Measurements from ENCODE around the gene PDGFB. TPM values are rescaled to one million over a fixed set of nuclear protein-coding genes. Genes with fewer than 3 reads are reported as not detected.
A peak's percentile ranks its signal among the peaks of the same experiment; 100 is the strongest.
"Not testable (repeated sequence)": the region's sequence is repeated elsewhere in the genome, so short reads cannot be mapped to it uniquely, and the experiment has no call there.

Gene PDGFB
- total and polyA plus RNA-seq, 5 donors, result 9.3 to 82.1 (median 15.4) TPM

GRCh38 chr22:39221999-39222686 is 22.6 kb downstream of the PDGFB start:
- H3K9me3 ChIP-seq (ENCODE audit: control insufficient read depth, low read length), result no peaks in the 10 kb centered on the region
- peak overlapping the region; percentile 43 for H3K27ac ChIP-seq (ENCODE audit: low read length)
- H3K27me3 ChIP-seq (ENCODE audit: control insufficient read depth, insufficient read depth), result no peaks in the 10 kb centered on the region
- no peak overlapping the region for H3K4me3 ChIP-seq (ENCODE audit: low read length)
- WGBS, result 90% methylated on average over 10 of the region's 10 CpGs
- intact Hi-C loops (cut with DNase I), result no loop called here
- no peak for ATAC-seq
- peaks cover 4% of the 10 kb centered on the region for H3K4me1 ChIP-seq (ENCODE audit: control insufficient read depth, insufficient read depth, low read length)
- DNase-seq, result no peak

- Histone ChIP-seq H3K4me3 (ENCODE audit: low read length) (no peak overlapping the region), H3K9me3 (ENCODE audit: control insufficient read depth, low read length) (no peaks in the 10 kb centered on the region), H3K27me3 (ENCODE audit: control insufficient read depth, insufficient read depth) (no peaks in the 10 kb centered on the region), H3K4me1 (ENCODE audit: control insufficient read depth, insufficient read depth, low read length) (peaks cover 4% of the 10 kb centered on the region), H3K27ac (ENCODE audit: low read length) (peak overlapping the region; percentile 43)
- 41% methylated on average over 9 of the region's 9 CpGs for WGBS
- intact Hi-C loops (cut with DNase I), result no loop called here
- ATAC-seq (peak; percentile 85 to 87), DNase-seq (peak in 1 of 3 donors; percentile 71)
Observed at GRCh38 chr22:39220890-39221850, 23.6 kb downstream of the PDGFB start.

GRCh38 chr22:39220450-39220849 is 24.3 kb downstream of the PDGFB start:
- H3K27me3 ChIP-seq (ENCODE audit: control insufficient read depth, insufficient read depth), result no peaks in the 10 kb centered on the region
- H3K9me3 ChIP-seq (ENCODE audit: control insufficient read depth, low read length), result no peaks in the 10 kb centered on the region
- H3K27ac ChIP-seq (ENCODE audit: low read length), result no peak overlapping the region
- intact Hi-C loops (cut with DNase I), result no loop called here
- peaks cover 4% of the 10 kb centered on the region for H3K4me1 ChIP-seq (ENCODE audit: control insufficient read depth, insufficient read depth, low read length)
- H3K4me3 ChIP-seq (ENCODE audit: low read length), result no peak overlapping the region
- no peak for DNase-seq
- WGBS, result 95% methylated on average over 8 of the region's 8 CpGs
- ATAC-seq, result no peak

GRCh38 chr22:39219071-39220039 is 25.4 kb downstream of the PDGFB start:
- ATAC-seq (no peak), DNase-seq (no peak)
- Histone ChIP-seq H3K9me3 (ENCODE audit: control insufficient read depth, low read length) (no peaks in the 10 kb centered on the region), H3K4me3 (ENCODE audit: low read length) (no peak overlapping the region), H3K27ac (ENCODE audit: low read length) (no peak overlapping the region), H3K4me1 (ENCODE audit: control insufficient read depth, insufficient read depth, low read length) (peaks cover 4% of the 10 kb centered on the region), H3K27me3 (ENCODE audit: control insufficient read depth, insufficient read depth) (no peaks in the 10 kb centered on the region)
- intact Hi-C loops (cut with DNase I), result no loop called here
- WGBS, result 64% methylated on average over 16 of the region's 16 CpGs

- H3K9me3 ChIP-seq (ENCODE audit: control insufficient read depth, low read length); H3K27ac ChIP-seq (ENCODE audit: low read length); H3K4me1 ChIP-seq (ENCODE audit: control insufficient read depth, insufficient read depth, low read length); H3K27me3 ChIP-seq (ENCODE audit: control insufficient read depth, insufficient read depth); ATAC-seq; DNase-seq; H3K4me3 ChIP-seq (ENCODE audit: low read length); intact Hi-C loops (cut with DNase I): not testable (repeated sequence)
- WGBS, result 91% methylated on average over 6 of the region's 6 CpGs
Observed at GRCh38 chr22:39218432-39218831, 26.4 kb downstream of the PDGFB start.

- 85% methylated on average over 8 of the region's 8 CpGs for WGBS
- ATAC-seq, result no peak
- no peaks in the 10 kb centered on the region for H3K9me3 ChIP-seq (ENCODE audit: control insufficient read depth, low read length)
- no peak for DNase-seq
- peaks cover 4% of the 10 kb centered on the region for H3K4me1 ChIP-seq (ENCODE audit: control insufficient read depth, insufficient read depth, low read length)
- H3K4me3 ChIP-seq (ENCODE audit: low read length), result no peak overlapping the region
- intact Hi-C loops (cut with DNase I), result no loop called here
- no peaks in the 10 kb centered on the region for H3K27me3 ChIP-seq (ENCODE audit: control insufficient read depth, insufficient read depth)
- H3K27ac ChIP-seq (ENCODE audit: low read length), result no peak overlapping the region
Observed at GRCh38 chr22:39216143-39216490, 28.7 kb downstream of the PDGFB start.

- ATAC-seq, result peak in 1 of 2 donors; percentile 26
- Histone ChIP-seq H3K27me3 (ENCODE audit: control insufficient read depth, insufficient read depth) (no peaks in the 10 kb centered on the region), H3K9me3 (ENCODE audit: control insufficient read depth, low read length) (no peaks in the 10 kb centered on the region), H3K4me3 (ENCODE audit: low read length) (no peak overlapping the region), H3K27ac (ENCODE audit: low read length) (no peak overlapping the region), H3K4me1 (ENCODE audit: control insufficient read depth, insufficient read depth, low read length) (peaks cover 2% of the 10 kb centered on the region)
- no peak for DNase-seq
- intact Hi-C loops (cut with DNase I), result no loop called here
- WGBS, result 64% methylated on average over 14 of the region's 14 CpGs
Observed at GRCh38 chr22:39215426-39216142, 29.2 kb downstream of the PDGFB start.

GRCh38 chr22:39215070-39215396 is 29.7 kb downstream of the PDGFB start:
- ATAC-seq, result no peak
- 81% methylated on average over 6 of the region's 6 CpGs for WGBS
- no peak overlapping the region for H3K27ac ChIP-seq (ENCODE audit: low read length)
- DNase-seq, result no peak
- H3K27me3 ChIP-seq (ENCODE audit: control insufficient read depth, insufficient read depth), result no peaks in the 10 kb centered on the region
- intact Hi-C loops (cut with DNase I), result no loop called here
- H3K9me3 ChIP-seq (ENCODE audit: control insufficient read depth, low read length), result no peaks in the 10 kb centered on the region
- no peak overlapping the region for H3K4me3 ChIP-seq (ENCODE audit: low read length)
- H3K4me1 ChIP-seq (ENCODE audit: control insufficient read depth, insufficient read depth, low read length), result peaks cover 2% of the 10 kb centered on the region

GRCh38 chr22:39214383-39215069 is 30.3 kb downstream of the PDGFB start:
- no peaks in the 10 kb centered on the region for H3K9me3 ChIP-seq (ENCODE audit: control insufficient read depth, low read length)
- H3K27me3 ChIP-seq (ENCODE audit: control insufficient read depth, insufficient read depth), result no peaks in the 10 kb centered on the region
- H3K27ac ChIP-seq (ENCODE audit: low read length), result no peak overlapping the region
- H3K4me3 ChIP-seq (ENCODE audit: low read length), result no peak overlapping the region
- 63% methylated on average over 8 of the region's 8 CpGs for WGBS
- H3K4me1 ChIP-seq (ENCODE audit: control insufficient read depth, insufficient read depth, low read length), result no peaks in the 10 kb centered on the region
- intact Hi-C loops (cut with DNase I), result no loop called here
- DNase-seq, result no peak
- ATAC-seq, result no peak

- Histone ChIP-seq H3K4me3 (ENCODE audit: low read length) (no peak overlapping the region), H3K27me3 (ENCODE audit: control insufficient read depth, insufficient read depth) (no peaks in the 10 kb centered on the region), H3K4me1 (ENCODE audit: control insufficient read depth, insufficient read depth, low read length) (no peaks in the 10 kb centered on the region), H3K27ac (ENCODE audit: low read length) (no peak overlapping the region), H3K9me3 (ENCODE audit: control insufficient read depth, low read length) (no peaks in the 10 kb centered on the region)
- no peak for DNase-seq
- intact Hi-C loops (cut with DNase I), result no loop called here
- 86% methylated on average over 9 of the region's 9 CpGs for WGBS
- ATAC-seq, result no peak
Observed at GRCh38 chr22:39214006-39214382, 30.8 kb downstream of the PDGFB start.

All from right cardiac atrium (tissue), 5 donors.